H1 (cell line): ENCODE data around the gene CDKN2B. TPM values are rescaled to one million over a fixed set of nuclear protein-coding genes. Genes with fewer than 3 reads are reported as not detected.

Experiments used
- ASH2L ChIP-seq: fragments of 200-600, 300-600 bp; sonication (generic); IDR thresholded peaks from one replicate; pipeline ENCODE4 v1.7.1; 2017; ENCODE audit warnings: low read length
- CHD7 ChIP-seq: fragments of 300-600 bp; sonication (generic); IDR thresholded peaks from 2 replicates; pipeline ENCODE4 v1.7.1; 2012; ENCODE audit warnings: low read length, moderate library complexity, mild to moderate bottlenecking, inconsistent platforms; ENCODE audit not compliant: insufficient replicate concordance
- EP300 ChIP-seq, 2 experiments: IDR thresholded peaks; 1 replicate in 1 of 2; 2 replicates in 1 of 2; pipeline ENCODE4 v1.6.1; 2011 to 2012; ENCODE audit warnings: low read depth in 2 of 2, low read length in 2 of 2, mild to moderate bottlenecking in 2 of 2, borderline replicate concordance in 1 of 2, inconsistent platforms in 1 of 2, moderate library complexity in 1 of 2
- HDAC2 ChIP-seq, 2 experiments: fragments of 300-600 bp in 1 of 2; sonication (generic) in 1 of 2; IDR thresholded peaks; 2 replicates each; pipeline ENCODE4 v1.6.1; 2011 to 2012; ENCODE audit warnings: low read depth in 2 of 2, low read length in 2 of 2, mild to moderate bottlenecking in 2 of 2, moderate library complexity in 2 of 2, borderline replicate concordance in 1 of 2, inconsistent platforms in 1 of 2
- POLR2AphosphoS5 ChIP-seq: IDR thresholded peaks from 2 replicates; pipeline ENCODE4 v1.6.1; 2011; ENCODE audit warnings: low read depth, low read length
- RNF2 ChIP-seq: fragments of 200-900, 300-1000 bp; sonication (generic); IDR thresholded peaks from 2 replicates; pipeline ENCODE4 v1.7.1; 2016; ENCODE audit warnings: borderline replicate concordance, low read depth, mild to moderate bottlenecking, antibody characterized with exemption, low read length; ENCODE audit not compliant: poor library complexity, severe bottlenecking; ENCODE audit errors: missing control alignments
- SIX5 ChIP-seq: IDR thresholded peaks from 2 replicates; pipeline ENCODE4 v1.6.1; 2011; ENCODE audit warnings: mild to moderate bottlenecking, low read depth, low read length
- TBP ChIP-seq: IDR thresholded peaks from 2 replicates; pipeline ENCODE4 v1.6.1; 2011; ENCODE audit warnings: low read depth, low read length, improper control_type of control experiment
- polyA plus RNA-seq, 7 experiments: library from polyadenylated mRNA; depleted of rRNA in 3 of 7; stranded (reverse) in 5 of 7; unstranded in 2 of 7; fragments of >200 nt in 5 of 7; fragments of 200-250 nt in 2 of 7; gene quantifications; 1 replicate in 5 of 7; 2 replicates in 1 of 7; 4 replicates in 1 of 7; pipeline versions ENCODE4 v1.2.1 to v1.2.3, GENCODE V29; 2011 to 2013; ENCODE audit warnings: missing spikeins in 2 of 7, mixed read lengths in 2 of 7
- total RNA-seq: library from RNA; stranded (reverse); fragmentation: NEBNext Ultra II Directional; extraction: Animal tissue kit (Norgen Biotek cat#: 25700); gene quantifications from 2 replicates; pipeline ENCODE4 v1.2.1, GENCODE V29; 2021
- TF ChIP-seq, protein P1 (sequence below): IDR thresholded peaks from 2 replicates; pipeline ENCODE4 v1.6.1; 2012; ENCODE audit warnings: inconsistent platforms

The CDKN2B gene
- total and polyA plus RNA-seq, 2 of the 8 experiments (the other 6 are each of a cell fraction or from before 2014, with no cell fraction given), result 0.20 to 0.88 TPM

DNA sequence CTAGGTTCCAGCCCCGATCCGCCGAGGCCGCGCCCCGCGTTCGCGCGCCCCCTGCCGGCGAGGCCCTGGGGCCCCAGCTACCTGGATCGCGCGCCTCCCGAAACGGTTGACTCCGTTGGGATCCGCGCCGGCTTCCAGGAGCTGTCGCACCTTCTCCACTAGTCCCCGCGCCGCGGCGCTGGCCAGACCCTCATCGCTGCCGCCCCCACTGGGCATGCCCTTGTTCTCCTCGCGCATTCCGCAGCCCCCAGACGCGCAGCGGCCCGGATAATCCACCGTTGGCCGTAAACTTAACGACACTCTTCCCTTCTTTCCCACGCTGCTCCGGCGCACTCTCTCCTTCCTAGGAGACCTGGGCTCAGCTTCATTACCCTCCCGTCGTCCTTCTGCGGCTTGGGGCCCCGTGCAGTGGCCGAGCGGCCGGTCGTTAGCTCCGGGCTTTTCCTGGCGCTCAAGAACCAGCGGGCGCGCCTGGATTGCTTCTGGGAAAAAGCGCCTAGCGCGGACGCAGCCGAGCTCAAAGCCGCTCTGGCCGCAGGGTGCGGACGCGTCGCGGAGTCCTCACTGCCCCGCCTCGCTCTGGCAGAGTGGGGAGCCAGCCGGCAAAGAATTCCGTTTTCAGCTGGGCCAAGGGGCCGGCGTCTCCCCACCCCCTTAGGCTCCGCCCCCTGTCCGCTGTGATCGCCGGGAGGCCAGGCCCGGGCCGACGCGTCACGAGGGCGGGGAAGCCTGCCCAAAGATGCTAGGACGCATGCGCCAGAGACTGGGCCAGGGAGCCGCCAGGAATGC is at the start of gene CDKN2B (continued):
- TF ChIP-seq CHD7 (no peak), POLR2AphosphoS5 (no peak), EP300 (IDR thresholded peaks at IDR 0.05; ENCODE audit: borderline replicate concordance in 1 of 2, low read depth in 2 of 2, low read length in 2 of 2) (no peak), ASH2L (peak; percentile 82), HDAC2 (IDR thresholded peaks at IDR 0.05; ENCODE audit: borderline replicate concordance in 1 of 2, low read depth in 2 of 2, low read length in 2 of 2) (peak in 1 of 2 experiments; percentile 87; a peak in 1 of 4 replicates), TBP (peak; percentile 65), RNF2 (peak; percentile 75), SIX5 (no peak)
- TF ChIP-seq, protein P1, sequence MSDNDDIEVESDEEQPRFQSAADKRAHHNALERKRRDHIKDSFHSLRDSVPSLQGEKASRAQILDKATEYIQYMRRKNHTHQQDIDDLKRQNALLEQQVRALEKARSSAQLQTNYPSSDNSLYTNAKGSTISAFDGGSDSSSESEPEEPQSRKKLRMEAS, result peak; percentile 57; the same call in 1 of the 2 replicates
- TF ChIP-seq, all 59 proteins: peak for 20
